Stimulated activated CD8-positive, alpha-beta memory T cell treated with anti-CD3 and anti-CD28 coated beads, Interleukin-15, amount 100 ng/mL, for 1 hour (primary cell): ENCODE data around the gene ARSB.

Experiments
- DNase-seq: peaks from one replicate; pipeline ENCODE4 v3.0.0-alpha.2; 2020; ENCODE audit warnings: low read depth

The ARSB gene

GRCh38 chr5:78837836-78838235, 147.3 kb downstream of the ARSB start:
- DNase-seq, result no peak

GRCh38 chr5:78835176-78835575, 149.9 kb downstream of the ARSB start:
- DNase-seq, result no peak

DNA sequence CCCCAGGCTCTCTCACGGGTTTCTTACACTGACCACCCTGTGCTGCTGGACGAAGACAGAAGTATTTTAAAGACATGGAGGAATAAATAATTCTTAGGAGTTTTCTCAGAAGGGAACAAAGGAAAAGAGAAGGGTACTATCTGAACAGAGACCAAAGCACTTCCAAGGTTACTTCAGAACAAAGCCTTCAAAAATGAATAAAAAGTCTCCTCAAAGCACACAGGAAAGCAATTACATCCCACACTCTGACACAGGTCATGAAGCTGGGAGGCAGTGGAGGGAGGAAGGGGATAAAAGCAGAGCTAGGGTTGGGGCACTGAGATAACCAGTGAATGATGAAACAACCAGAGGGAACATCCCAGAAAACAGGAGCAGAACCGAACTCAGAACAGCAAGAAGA, 151.8 kb downstream of the ARSB start:
- DNase-seq, result no peak

GRCh38 chr5:78830528-78831046, 154.5 kb downstream of the ARSB start:
- DNase-seq, result no peak

- no peak for DNase-seq
Measured at GRCh38 chr5:78829811-78830527, 155.1 kb downstream of the ARSB start.

- DNase-seq, result no peak
Measured at GRCh38 chr5:78827725-78828124, 157.4 kb downstream of the ARSB start.

- DNase-seq, result no peak
Measured at GRCh38 chr5:78824831-78825281, 160.3 kb downstream of the ARSB start.

DNA sequence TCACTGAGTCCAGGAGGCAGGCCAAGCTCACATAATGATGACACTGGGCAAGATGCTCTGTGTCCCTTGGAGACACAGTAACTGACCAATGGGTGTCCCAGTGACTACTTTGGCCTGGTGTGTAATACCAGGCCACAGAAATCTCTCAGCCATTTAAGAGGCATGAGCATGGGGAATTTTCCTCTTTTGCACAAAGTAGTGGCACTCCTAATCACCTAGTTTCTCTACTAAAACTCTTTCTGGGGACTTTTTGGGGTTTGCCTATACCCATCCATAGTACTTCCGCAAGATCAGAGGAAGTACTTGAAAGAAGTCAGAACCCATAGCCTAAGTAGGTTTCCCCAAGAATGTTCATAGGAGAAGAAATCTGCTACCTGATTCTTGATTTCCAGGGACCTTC, 161.9 kb downstream of the ARSB start:
- no peak for DNase-seq

- no peak for DNase-seq
Measured at GRCh38 chr5:78821536-78822021, 163.5 kb downstream of the ARSB start.

- no peak for DNase-seq
Measured at GRCh38 chr5:78819707-78820106, 165.4 kb downstream of the ARSB start.

- DNase-seq, result no peak
Measured at GRCh38 chr5:78819166-78819565, 165.9 kb downstream of the ARSB start.

GRCh38 chr5:78816143-78816765, 168.9 kb downstream of the ARSB start:
- DNase-seq, result no peak

DNA sequence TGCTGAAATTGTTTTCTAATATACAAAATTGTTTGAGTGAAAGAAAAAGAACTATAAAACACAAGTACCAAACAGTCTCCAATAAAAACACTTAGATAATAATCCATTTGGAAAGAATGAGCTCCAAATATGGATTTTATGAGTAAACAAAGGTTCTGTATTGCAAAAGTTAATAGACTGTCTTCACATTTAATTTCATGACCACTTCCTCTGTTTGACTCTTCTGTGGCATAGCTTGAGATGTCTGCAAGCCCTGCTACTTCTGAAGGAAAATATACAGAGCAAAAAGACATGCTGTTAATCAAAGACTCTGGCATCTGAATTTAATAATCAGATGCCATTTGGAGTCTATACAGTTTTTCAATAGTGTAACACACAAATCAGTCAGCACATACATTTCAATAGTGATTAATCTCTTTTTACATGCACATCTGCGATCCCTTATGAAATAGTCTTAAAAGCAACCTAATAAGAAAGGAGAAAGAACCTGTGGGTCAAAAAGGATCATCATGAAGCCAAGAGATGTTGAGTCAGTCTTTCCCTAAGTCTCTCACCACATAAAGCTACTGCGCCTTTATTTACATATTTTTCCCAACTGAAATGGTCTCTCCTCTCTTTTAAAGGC, 171.1 kb downstream of the ARSB start:
- no peak for DNase-seq

DNA sequence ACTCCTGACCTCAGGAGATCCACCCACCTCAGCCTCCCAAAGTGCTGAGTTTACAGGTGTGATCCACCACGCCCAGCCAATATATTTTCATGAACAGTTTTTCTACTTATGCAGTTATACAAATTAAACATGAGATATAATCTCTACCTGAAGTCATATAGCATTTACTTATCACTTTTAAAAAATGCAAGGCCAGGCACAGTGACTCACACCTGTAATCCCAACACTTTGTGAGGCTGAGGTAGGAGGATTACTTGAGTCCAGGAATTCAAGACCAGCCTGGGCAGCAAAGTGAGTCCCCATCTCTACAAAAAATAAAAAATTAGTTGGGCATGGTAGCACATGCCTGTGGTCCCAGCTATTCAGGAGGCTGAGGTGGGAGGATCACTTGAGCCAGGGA, 171.8 kb downstream of the ARSB start:
- DNase-seq, result no peak

GRCh38 chr5:78811866-78812265, 173.2 kb downstream of the ARSB start:
- no peak for DNase-seq

DNA sequence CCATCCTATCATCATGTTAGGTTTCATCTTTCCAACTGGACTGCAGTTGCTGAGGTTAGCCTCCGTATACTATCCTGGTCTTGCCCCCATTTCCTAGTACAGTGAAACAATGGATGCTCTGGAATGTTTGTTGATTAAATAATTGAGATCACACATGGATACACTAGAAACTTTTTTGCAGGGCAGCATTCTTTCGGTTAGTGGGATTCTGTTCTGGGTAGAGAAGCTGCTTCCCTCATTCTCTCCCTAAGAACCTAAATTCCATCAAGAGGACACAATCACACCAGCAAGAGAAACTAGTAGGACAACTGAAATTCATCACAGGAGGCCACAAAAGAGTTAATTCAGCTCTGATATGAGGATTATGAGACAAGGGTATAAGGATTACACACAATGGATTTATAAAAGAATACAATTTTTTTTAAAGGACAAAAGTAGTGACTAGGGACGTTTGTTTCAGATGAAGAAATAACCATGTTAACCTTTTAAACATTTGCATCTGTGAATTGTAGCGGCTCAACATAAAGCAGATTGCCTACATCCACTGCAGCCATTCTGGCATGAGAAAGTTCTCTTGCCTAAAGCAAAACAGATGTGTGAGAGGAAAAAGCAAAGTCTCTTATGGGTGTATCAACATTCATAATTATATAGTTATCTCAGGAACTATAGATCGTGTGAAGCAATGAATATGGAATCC, 173.8 kb downstream of the ARSB start:
- DNase-seq, result no peak

DNA sequence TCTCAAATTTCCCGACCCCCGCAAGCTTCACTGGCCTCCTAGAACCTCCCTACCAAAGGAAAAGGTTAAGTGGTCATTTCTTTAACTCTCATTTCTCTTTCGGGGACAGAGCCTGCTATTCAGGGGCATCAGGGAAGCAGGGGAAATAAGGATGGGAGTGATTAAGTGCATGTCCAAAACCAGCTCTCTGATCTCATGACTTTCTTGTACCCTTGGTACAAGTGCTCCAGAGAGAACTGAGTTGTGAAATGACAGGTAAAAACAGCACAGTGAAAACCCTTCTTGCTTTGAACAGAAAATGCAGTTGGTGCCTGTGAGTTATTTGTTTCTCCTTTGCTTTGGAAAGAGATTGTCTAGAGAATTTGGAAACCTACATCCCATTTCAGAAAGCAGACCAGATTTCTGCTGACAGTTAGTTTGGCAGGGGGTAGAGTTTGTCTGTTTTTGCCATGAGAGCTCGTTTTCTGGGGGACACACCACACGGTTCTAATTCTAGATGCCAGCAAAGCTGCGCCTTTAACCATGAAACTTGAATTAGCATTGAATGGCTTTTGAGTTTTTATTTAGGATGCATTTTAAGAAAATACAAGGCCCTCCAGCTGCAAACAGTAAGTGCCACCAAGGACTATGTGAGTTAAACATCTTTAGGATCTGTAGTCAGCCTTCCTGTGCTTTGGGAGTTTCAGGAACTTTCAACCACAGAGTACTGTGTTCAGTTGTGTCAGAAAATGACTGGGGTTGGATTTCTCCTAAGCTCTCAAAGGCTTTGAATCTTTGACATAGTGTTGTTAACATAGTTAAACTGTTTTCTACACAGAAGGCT, 174.8 kb downstream of the ARSB start:
- no peak for DNase-seq

GRCh38 chr5:78809444-78809843, 175.7 kb downstream of the ARSB start:
- no peak for DNase-seq

- no peak for DNase-seq
Measured at GRCh38 chr5:78808818-78809217, 176.3 kb downstream of the ARSB start.

DNA sequence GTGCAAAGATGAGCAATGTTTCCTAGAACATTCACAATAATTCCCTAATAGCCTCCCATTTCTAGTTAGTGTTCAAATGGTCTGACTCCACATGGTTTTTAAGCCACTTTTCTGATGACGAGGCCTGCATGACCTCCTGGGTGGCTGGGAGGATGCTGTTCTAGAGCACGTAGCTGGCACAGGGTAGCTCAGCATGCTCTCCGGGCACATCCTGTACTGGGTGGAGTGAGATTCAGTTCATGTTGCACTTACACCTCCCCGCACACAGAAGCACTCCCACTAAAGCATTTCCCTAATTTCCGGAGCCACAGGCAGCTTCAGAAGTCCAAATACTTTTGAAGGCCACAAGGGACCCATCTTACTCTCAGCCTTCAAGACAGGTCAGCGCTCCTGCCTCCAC, 176.7 kb downstream of the ARSB start:
- no peak for DNase-seq

DNA sequence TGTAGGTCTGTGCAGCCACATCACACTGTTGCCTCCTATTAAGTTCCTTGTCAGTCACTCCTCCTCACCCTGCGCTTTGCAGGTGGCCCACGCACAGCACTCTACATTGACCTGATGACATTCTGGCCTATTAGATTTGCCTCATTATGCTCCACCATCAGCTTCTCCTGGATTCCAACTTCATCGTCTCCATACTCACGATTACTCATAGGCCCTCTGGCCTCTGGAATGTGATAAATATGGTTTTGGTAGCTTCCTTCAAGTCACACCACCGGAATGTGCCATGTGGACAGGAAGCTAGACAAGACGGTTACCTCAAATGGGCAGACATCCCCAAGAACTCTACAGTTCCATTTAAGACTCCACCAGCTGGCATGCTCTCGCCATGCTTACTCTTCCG, 178.6 kb downstream of the ARSB start:
- DNase-seq, result no peak
